ENCODE data around the gene C9orf78. TPM values are rescaled to one million over a fixed set of nuclear protein-coding genes. Genes with fewer than 3 reads are reported as not detected.

C9orf78 gene
- total and polyA plus RNA-seq, 9 of the 15 experiments (the other 6 are each of a cell fraction or from before 2014, with no cell fraction given) = 94.6 to 266 (median 202) TPM

GRCh38 chr9:129879103-129879699, 44.1 kb upstream of the C9orf78 start (continued):
- no peak for TF ChIP-seq NR1H2 (CRISPR knock-in tag; IDR thresholded peaks at IDR 0.05)
- TF ChIP-seq RBM17 (IDR thresholded peaks at IDR 0.05; ENCODE audit: borderline replicate concordance, low read depth, low read length) = no peak
- TF ChIP-seq VEZF1 (CRISPR knock-in tag; IDR thresholded peaks at IDR 0.05) = no peak
- TF ChIP-seq TFE3 (CRISPR knock-in tag; IDR thresholded peaks at IDR 0.05) = no peak
- TF ChIP-seq ILK (tag; IDR thresholded peaks at IDR 0.05; ENCODE audit: borderline replicate concordance, low read depth) = no peak
- TF ChIP-seq ZNF609 (CRISPR knock-in tag; IDR thresholded peaks at IDR 0.05; ENCODE audit: borderline replicate concordance) = no peak
- peak; percentile 20 for TF ChIP-seq SP2 (IDR thresholded peaks at IDR 0.05; ENCODE audit: extremely low read depth, low read depth, low read length, poor library complexity, severe bottlenecking)
- TF ChIP-seq PRMT5 (CRISPR knock-in tag; IDR thresholded peaks at IDR 0.05) = no peak
- TF ChIP-seq ARID1B (IDR thresholded peaks at IDR 0.05) = no peak
- TF ChIP-seq MCM2 (IDR thresholded peaks at IDR 0.05; ENCODE audit: low read depth) = no peak
- peak in 1 of 2 experiments; percentile 99; a peak in 2 of 4 replicates for TF ChIP-seq ZMIZ1 (IDR thresholded peaks at IDR 0.05; ENCODE audit: low read depth in 2 of 2, low read length in 2 of 2)
- no peak for TF ChIP-seq SNIP1 (IDR thresholded peaks at IDR 0.05; ENCODE audit: low read depth)
- no peak for TF ChIP-seq MLLT1 (IDR thresholded peaks at IDR 0.05)
